HEK293 (cell line): ENCODE data around the gene ITGA4.

Experiments used
- CTCF ChIA-PET: fragments of 350-600 bp; formaldehyde crosslinking; extraction: SDS; loops from one replicate; lab custom pipeline; 2021; ENCODE audit warnings: antibody characterized with exemption; lab: Yijun Ruan, JAX
- POLR2A ChIA-PET: fragments of 300-600 bp; formaldehyde crosslinking; extraction: SDS; loops from one replicate; lab custom pipeline; 2020; ENCODE audit warnings: antibody characterized with exemption, inconsistent platforms; lab: Yijun Ruan, JAX
- H3K27ac ChIP-seq: fragments of 200-500 bp; sonication (Bioruptor generic); 2 replicates; pipeline ENCODE4 v1.5.1; 2014; ENCODE audit warnings: low read depth, low read length, control low read depth, inconsistent platforms; ENCODE audit errors: extremely low read depth
- H3K36me3 ChIP-seq, 2 experiments: fragments of 200-500 bp in 1 of 2; sonication (Bioruptor generic) in 1 of 2; 1 replicate in 1 of 2; 2 replicates in 1 of 2; pipeline ENCODE4 v1.5.1; 2014 to 2017; ENCODE audit warnings: inconsistent platforms in 2 of 2, low read length in 2 of 2; ENCODE audit not compliant: control insufficient read depth in 2 of 2, insufficient read depth in 1 of 2
- H3K4me1 ChIP-seq: fragments of 200-500 bp; sonication (Bioruptor generic); 2 replicates; pipeline ENCODE4 v1.5.1; 2014; ENCODE audit warnings: mild to moderate bottlenecking, low read length, inconsistent platforms; ENCODE audit not compliant: control insufficient read depth, insufficient read depth
- H3K4me3 ChIP-seq: 2 replicates; pipeline ENCODE4 v1.5.1; 2011; ENCODE audit warnings: low read depth, mild to moderate bottlenecking, control low read depth, low read length, moderate library complexity
- H3K9me3 ChIP-seq: fragments of 200-500 bp; sonication (Bioruptor generic); 2 replicates; pipeline ENCODE4 v1.5.1; 2014; ENCODE audit warnings: low read depth, low read length, inconsistent platforms; ENCODE audit not compliant: control insufficient read depth, insufficient read depth
- HOXA7 ChIP-seq: sonication (generic); formaldehyde crosslinking; IDR thresholded peaks from 2 replicates; pipeline ENCODE4 v1.8.1; 2022; ENCODE audit warnings: missing genetic modification reagents, borderline replicate concordance
- HOXC10 ChIP-seq: sonication (generic); formaldehyde crosslinking; IDR thresholded peaks from 2 replicates; pipeline ENCODE4 v1.8.1; 2023; ENCODE audit warnings: mild to moderate bottlenecking, missing genetic modification reagents
- MYNN ChIP-seq: fragments of 450-650 bp; formaldehyde crosslinking; IDR thresholded peaks from 2 replicates; pipeline ENCODE4 v1.5.1; 2016; ENCODE audit warnings: missing biosample characterization, missing genetic modification characterization, borderline replicate concordance
- OSR2 ChIP-seq: fragments of 450-650 bp; formaldehyde crosslinking; IDR thresholded peaks from 2 replicates; pipeline ENCODE4 v1.5.1; 2016; ENCODE audit warnings: missing biosample characterization, missing genetic modification characterization
- SP3 ChIP-seq: fragments of 450-650 bp; formaldehyde crosslinking; IDR thresholded peaks from 2 replicates; pipeline ENCODE4 v1.5.1; 2016; ENCODE audit warnings: missing biosample characterization, missing genetic modification characterization
- TRIM28 ChIP-seq: IDR thresholded peaks from 2 replicates; pipeline ENCODE4 v1.6.1; 2011; ENCODE audit warnings: low read length, control low read depth, borderline replicate concordance
- ZNF23 ChIP-seq: fragments of 450-650 bp; formaldehyde crosslinking; IDR thresholded peaks from 2 replicates; pipeline ENCODE4 v1.5.1; 2016; ENCODE audit warnings: missing biosample characterization, missing genetic modification characterization, borderline replicate concordance
- ZNF274 ChIP-seq, 2 experiments: fragments of 200-500 bp in 1 of 2; fragments of 450-650 bp in 1 of 2; sonication (Bioruptor generic) in 1 of 2; formaldehyde crosslinking in 1 of 2; IDR thresholded peaks; 2 replicates each; pipeline versions ENCODE4 v1.5.1 to v1.6.1; 2014 to 2016; ENCODE audit warnings: borderline replicate concordance in 1 of 2, inconsistent platforms in 1 of 2, low read length in 1 of 2, missing biosample characterization in 1 of 2, missing genetic modification characterization in 1 of 2
- ZNF302 ChIP-seq: fragments of 450-650 bp; formaldehyde crosslinking; IDR thresholded peaks from 2 replicates; pipeline ENCODE4 v1.5.1; 2016; ENCODE audit warnings: missing biosample characterization, missing genetic modification characterization, low read depth
- ZNF521 ChIP-seq: fragments of 450-650 bp; formaldehyde crosslinking; IDR thresholded peaks from 2 replicates; pipeline ENCODE4 v1.5.1; 2017; ENCODE audit warnings: missing biosample characterization, mild to moderate bottlenecking, missing genetic modification characterization
- ZNF560 ChIP-seq: fragments of 450-650 bp; formaldehyde crosslinking; IDR thresholded peaks from 2 replicates; pipeline ENCODE4 v1.5.1; 2017; ENCODE audit warnings: missing biosample characterization, missing genetic modification characterization, borderline replicate concordance
- ZNF624 ChIP-seq: fragments of 450-650 bp; formaldehyde crosslinking; IDR thresholded peaks from 2 replicates; pipeline ENCODE4 v1.5.1; 2017; ENCODE audit warnings: missing biosample characterization, missing genetic modification characterization
- ZNF670 ChIP-seq: fragments of 450-650 bp; formaldehyde crosslinking; IDR thresholded peaks from 2 replicates; pipeline ENCODE4 v1.5.1; 2016; ENCODE audit warnings: missing biosample characterization, missing genetic modification characterization, low read depth
- ZNF701 ChIP-seq: fragments of 450-650 bp; formaldehyde crosslinking; IDR thresholded peaks from 2 replicates; pipeline ENCODE4 v1.5.1; 2016; ENCODE audit warnings: missing biosample characterization, missing genetic modification characterization
- TF ChIP-seq, protein P1 (sequence below): fragments of 450-650 bp; formaldehyde crosslinking; IDR thresholded peaks from 2 replicates; pipeline ENCODE4 v1.5.1; 2016; ENCODE audit warnings: missing biosample characterization, missing genetic modification characterization, borderline replicate concordance
- TF ChIP-seq, protein P2 (sequence below): fragments of 450-650 bp; formaldehyde crosslinking; IDR thresholded peaks from 2 replicates; pipeline ENCODE4 v1.5.1; 2016; ENCODE audit warnings: missing biosample characterization, missing genetic modification characterization
- TF ChIP-seq, protein P3 (sequence below): fragments of 450-650 bp; formaldehyde crosslinking; IDR thresholded peaks from 2 replicates; pipeline ENCODE4 v1.5.1; 2016; ENCODE audit warnings: missing biosample characterization, missing genetic modification characterization
- TF ChIP-seq, protein P4 (sequence below): fragments of 450-650 bp; formaldehyde crosslinking; IDR thresholded peaks from 2 replicates; pipeline ENCODE4 v1.5.1; 2016; ENCODE audit warnings: missing biosample characterization, missing genetic modification characterization, borderline replicate concordance

The ITGA4 gene

DNA sequence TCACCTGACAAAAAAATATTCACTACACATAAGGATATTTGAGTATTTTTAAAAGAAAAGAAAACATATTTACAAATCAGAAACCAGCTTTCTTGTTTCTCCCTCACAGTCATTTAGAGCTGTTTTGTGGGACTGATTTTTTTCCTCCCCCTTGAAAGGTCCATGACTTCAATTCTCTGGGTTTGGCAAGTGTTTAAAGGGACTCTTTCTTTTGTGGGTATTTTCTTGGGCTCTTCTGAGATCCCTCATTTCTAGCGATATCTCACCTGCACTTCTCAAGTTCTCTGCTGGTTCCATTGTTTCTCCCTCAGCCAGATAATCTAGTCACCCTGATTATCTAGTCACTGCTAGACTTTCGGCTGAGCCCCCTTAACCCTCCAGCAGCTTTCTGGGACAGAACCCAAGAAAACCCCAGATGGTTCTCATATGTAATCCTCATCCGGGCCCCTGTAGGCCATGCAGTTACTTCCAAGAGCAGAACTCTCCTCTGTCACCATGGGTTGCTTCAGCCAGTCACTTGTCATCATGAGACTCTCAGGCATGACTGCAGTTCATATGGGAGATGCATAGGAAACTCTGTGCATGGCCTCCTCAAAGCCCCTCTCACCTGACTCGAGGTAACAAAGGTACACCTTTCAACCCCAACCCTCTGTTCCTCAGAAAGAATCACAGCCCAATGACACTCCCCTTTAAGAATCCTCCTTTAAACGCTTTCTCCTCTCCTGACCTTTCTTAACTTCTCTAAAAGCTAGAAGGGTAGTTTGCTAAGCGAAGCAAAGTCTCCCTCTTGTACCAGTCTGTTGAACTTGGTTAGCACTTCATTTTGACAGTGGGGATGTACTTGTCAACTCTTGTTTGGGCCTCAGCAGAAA lies 36.7 kb upstream of the ITGA4 start (continued):
- TF ChIP-seq, protein P1, sequence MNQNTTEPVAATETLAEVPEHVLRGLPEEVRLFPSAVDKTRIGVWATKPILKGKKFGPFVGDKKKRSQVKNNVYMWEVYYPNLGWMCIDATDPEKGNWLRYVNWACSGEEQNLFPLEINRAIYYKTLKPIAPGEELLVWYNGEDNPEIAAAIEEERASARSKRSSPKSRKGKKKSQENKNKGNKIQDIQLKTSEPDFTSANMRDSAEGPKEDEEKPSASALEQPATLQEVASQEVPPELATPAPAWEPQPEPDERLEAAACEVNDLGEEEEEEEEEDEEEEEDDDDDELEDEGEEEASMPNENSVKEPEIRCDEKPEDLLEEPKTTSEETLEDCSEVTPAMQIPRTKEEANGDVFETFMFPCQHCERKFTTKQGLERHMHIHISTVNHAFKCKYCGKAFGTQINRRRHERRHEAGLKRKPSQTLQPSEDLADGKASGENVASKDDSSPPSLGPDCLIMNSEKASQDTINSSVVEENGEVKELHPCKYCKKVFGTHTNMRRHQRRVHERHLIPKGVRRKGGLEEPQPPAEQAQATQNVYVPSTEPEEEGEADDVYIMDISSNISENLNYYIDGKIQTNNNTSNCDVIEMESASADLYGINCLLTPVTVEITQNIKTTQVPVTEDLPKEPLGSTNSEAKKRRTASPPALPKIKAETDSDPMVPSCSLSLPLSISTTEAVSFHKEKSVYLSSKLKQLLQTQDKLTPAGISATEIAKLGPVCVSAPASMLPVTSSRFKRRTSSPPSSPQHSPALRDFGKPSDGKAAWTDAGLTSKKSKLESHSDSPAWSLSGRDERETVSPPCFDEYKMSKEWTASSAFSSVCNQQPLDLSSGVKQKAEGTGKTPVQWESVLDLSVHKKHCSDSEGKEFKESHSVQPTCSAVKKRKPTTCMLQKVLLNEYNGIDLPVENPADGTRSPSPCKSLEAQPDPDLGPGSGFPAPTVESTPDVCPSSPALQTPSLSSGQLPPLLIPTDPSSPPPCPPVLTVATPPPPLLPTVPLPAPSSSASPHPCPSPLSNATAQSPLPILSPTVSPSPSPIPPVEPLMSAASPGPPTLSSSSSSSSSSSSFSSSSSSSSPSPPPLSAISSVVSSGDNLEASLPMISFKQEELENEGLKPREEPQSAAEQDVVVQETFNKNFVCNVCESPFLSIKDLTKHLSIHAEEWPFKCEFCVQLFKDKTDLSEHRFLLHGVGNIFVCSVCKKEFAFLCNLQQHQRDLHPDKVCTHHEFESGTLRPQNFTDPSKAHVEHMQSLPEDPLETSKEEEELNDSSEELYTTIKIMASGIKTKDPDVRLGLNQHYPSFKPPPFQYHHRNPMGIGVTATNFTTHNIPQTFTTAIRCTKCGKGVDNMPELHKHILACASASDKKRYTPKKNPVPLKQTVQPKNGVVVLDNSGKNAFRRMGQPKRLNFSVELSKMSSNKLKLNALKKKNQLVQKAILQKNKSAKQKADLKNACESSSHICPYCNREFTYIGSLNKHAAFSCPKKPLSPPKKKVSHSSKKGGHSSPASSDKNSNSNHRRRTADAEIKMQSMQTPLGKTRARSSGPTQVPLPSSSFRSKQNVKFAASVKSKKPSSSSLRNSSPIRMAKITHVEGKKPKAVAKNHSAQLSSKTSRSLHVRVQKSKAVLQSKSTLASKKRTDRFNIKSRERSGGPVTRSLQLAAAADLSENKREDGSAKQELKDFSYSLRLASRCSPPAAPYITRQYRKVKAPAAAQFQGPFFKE (tag by site-specific recombination), result no peak
- no peak for TF ChIP-seq ZNF23
- TF ChIP-seq, all 188 proteins: peak for 0

DNA sequence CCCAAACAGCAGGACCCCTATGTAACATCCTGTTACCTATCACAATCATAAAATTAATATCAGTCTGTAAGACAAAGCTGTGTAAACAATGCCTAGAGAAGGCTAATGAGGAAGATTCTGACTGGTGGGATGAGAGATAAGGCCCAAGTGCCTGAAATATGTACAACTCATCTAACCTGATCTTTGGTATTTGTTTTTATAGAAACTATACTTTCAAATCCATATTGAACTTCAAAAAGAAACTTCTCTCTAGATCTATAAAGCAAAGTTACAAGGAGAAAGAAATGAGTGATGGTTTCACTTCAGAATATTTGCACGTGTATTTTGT lies 36.1 kb upstream of the ITGA4 start:
- Histone ChIP-seq H3K4me1 (no peaks in the 10 kb centered on the region), H3K36me3 (no peaks in the 10 kb centered on the region), H3K9me3 (no peaks in the 10 kb centered on the region), H3K27ac (no peak overlapping the region), H3K4me3 (no peak overlapping the region)
- TF ChIP-seq ZNF670 (tag by site-specific recombination) (no peak), MYNN (tag by site-specific recombination) (no peak), TRIM28 (no peak), SP3 (tag by site-specific recombination) (no peak), HOXA7 (CRISPR knock-in tag) (no peak), ZNF274 (IDR thresholded peaks at IDR 0.05; ENCODE audit: low read length) (no peak), ZNF274 (tag by site-specific recombination; IDR thresholded peaks at IDR 0.05; ENCODE audit: borderline replicate concordance) (no peak), OSR2 (tag by site-specific recombination) (no peak), ZNF624 (tag by site-specific recombination) (no peak), ZNF302 (tag by site-specific recombination) (no peak), ZNF521 (tag by site-specific recombination) (no peak), HOXC10 (CRISPR knock-in tag) (no peak), ZNF701 (tag by site-specific recombination) (no peak), ZNF560 (tag by site-specific recombination) (no peak)
- TF ChIP-seq, protein P2, sequence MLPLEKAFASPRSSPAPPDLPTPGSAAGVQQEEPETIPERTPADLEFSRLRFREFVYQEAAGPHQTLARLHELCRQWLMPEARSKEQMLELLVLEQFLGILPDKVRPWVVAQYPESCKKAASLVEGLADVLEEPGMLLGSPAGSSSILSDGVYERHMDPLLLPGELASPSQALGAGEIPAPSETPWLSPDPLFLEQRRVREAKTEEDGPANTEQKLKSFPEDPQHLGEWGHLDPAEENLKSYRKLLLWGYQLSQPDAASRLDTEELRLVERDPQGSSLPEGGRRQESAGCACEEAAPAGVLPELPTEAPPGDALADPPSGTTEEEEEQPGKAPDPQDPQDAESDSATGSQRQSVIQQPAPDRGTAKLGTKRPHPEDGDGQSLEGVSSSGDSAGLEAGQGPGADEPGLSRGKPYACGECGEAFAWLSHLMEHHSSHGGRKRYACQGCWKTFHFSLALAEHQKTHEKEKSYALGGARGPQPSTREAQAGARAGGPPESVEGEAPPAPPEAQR, result no peak
- TF ChIP-seq, protein P3, sequence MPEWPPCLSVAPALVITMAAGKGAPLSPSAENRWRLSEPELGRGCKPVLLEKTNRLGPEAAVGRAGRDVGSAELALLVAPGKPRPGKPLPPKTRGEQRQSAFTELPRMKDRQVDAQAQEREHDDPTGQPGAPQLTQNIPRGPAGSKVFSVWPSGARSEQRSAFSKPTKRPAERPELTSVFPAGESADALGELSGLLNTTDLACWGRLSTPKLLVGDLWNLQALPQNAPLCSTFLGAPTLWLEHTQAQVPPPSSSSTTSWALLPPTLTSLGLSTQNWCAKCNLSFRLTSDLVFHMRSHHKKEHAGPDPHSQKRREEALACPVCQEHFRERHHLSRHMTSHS (tag by site-specific recombination), result no peak
- TF ChIP-seq, protein P4, sequence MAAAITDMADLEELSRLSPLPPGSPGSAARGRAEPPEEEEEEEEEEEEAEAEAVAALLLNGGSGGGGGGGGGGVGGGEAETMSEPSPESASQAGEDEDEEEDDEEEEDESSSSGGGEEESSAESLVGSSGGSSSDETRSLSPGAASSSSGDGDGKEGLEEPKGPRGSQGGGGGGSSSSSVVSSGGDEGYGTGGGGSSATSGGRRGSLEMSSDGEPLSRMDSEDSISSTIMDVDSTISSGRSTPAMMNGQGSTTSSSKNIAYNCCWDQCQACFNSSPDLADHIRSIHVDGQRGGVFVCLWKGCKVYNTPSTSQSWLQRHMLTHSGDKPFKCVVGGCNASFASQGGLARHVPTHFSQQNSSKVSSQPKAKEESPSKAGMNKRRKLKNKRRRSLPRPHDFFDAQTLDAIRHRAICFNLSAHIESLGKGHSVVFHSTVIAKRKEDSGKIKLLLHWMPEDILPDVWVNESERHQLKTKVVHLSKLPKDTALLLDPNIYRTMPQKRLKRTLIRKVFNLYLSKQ (tag by site-specific recombination), result no peak
- POLR2A ChIA-PET, result no interaction called here
- CTCF ChIA-PET, result interaction anchor here (1.4 kb wide), 1 partner anchor 10 kb away, joined by 3 read pairs; no protein-coding TSS in a partner anchor
